B cell (primary cell): ENCODE measurements around the gene KCND3. TPM values are rescaled to one million over a fixed set of nuclear protein-coding genes. Genes with fewer than 3 reads are reported as not detected.

Source experiments
- ATAC-seq: fragments of 200-7000 bp; cut with Tn5 transposase; one replicate; pipeline ENCODE4 v1.10.0; 2021; ENCODE audit warnings: low read depth, mild to moderate bottlenecking, moderate number of reproducible peaks, moderate library complexity
- CTCF ChIA-PET: fragments of 350-600 bp; sonication (Branson Sonifier 250); formaldehyde crosslinking; loops from one replicate; lab custom pipeline; 2021; ENCODE audit warnings: antibody characterized with exemption, inconsistent platforms; lab: Charles Lee
- POLR2A ChIA-PET: fragments of 350-600 bp; sonication (Branson Sonifier 250); formaldehyde crosslinking; loops from one replicate; lab custom pipeline; 2021; ENCODE audit warnings: antibody characterized with exemption; lab: Charles Lee
- DNase-seq: peaks from one replicate; pipeline ENCODE4 v3.0.0; 2013
- H2AFZ ChIP-seq: 2 replicates; pipeline ENCODE4 v1.6.1; 2012; ENCODE audit warnings: mild to moderate bottlenecking, low read depth, low read length; ENCODE audit not compliant: insufficient read depth, poor library complexity, severe bottlenecking
- H3K27ac ChIP-seq, 2 donors: 1 replicate in 1 of 2; 2 replicates in 1 of 2; pipeline ENCODE4 v1.5.1; 2012 to 2013; ENCODE audit warnings: low read length in 2 of 2, mild to moderate bottlenecking in 2 of 2, moderate library complexity in 1 of 2
- H3K27me3 ChIP-seq, 4 experiments: fragments of 200-600 bp in 1 of 4; sonication (generic) in 1 of 4; replicated peaks in 1 of 4; 1 replicate in 2 of 4; 2 replicates in 2 of 4; pipeline versions ENCODE4 v1.6.1 to v1.7.0; 2013 to 2016; ENCODE audit warnings: low read length in 3 of 4, mild to moderate bottlenecking in 2 of 4, mixed read lengths in 1 of 4, moderate library complexity in 1 of 4; ENCODE audit not compliant: insufficient read depth in 4 of 4, control insufficient read depth in 3 of 4; ENCODE audit errors: control extremely low read depth in 1 of 4
- H3K36me3 ChIP-seq, 2 experiments: replicated peaks in 1 of 2; 1 replicate in 1 of 2; 2 replicates in 1 of 2; pipeline versions ENCODE4 v1.6.1 to v1.7.1; 2013; ENCODE audit warnings: low read length in 1 of 2; ENCODE audit not compliant: insufficient read depth in 2 of 2, control insufficient read depth in 1 of 2; ENCODE audit errors: control extremely low read depth in 1 of 2, extremely low read depth in 1 of 2
- H3K4me1 ChIP-seq, 2 donors: fragments of 200-600 bp in 1 of 2; sonication (generic) in 1 of 2; 1 replicate in 1 of 2; 2 replicates in 1 of 2; pipeline versions ENCODE4 v1.5.1 to v1.6.1; 2013 to 2017; ENCODE audit warnings: low read length in 2 of 2; ENCODE audit not compliant: control insufficient read depth in 2 of 2, insufficient read depth in 2 of 2
- H3K4me2 ChIP-seq: replicated peaks from 2 replicates; pipeline ENCODE3; 2012; ENCODE audit warnings: mild to moderate bottlenecking, low read depth, low read length; ENCODE audit not compliant: poor library complexity, severe bottlenecking
- H3K4me3 ChIP-seq, 5 experiments: fragments of 200-600 bp in 1 of 5; sonication (generic) in 1 of 5; 1 replicate in 3 of 5; 2 replicates in 2 of 5; pipeline versions ENCODE4 v1.5.1 to v1.7.0; 2011 to 2016; ENCODE audit warnings: low read length in 4 of 5, mild to moderate bottlenecking in 4 of 5, low read depth in 2 of 5, control low read depth in 1 of 5, moderate library complexity in 1 of 5; ENCODE audit not compliant: insufficient read depth in 1 of 5; ENCODE audit errors: control extremely low read depth in 1 of 5, extremely low read depth in 1 of 5
- H3K79me2 ChIP-seq: fragments of 200-600 bp; sonication (generic); one replicate; pipeline ENCODE4 v1.6.0; 2016; ENCODE audit warnings: low read length; ENCODE audit not compliant: control insufficient read depth, insufficient read depth
- H3K9ac ChIP-seq: fragments of 200-600 bp; sonication (generic); 2 replicates; pipeline ENCODE4 v1.6.1; 2017; ENCODE audit warnings: mild to moderate bottlenecking, low read length, moderate library complexity
- H3K9me3 ChIP-seq, 3 donors: one replicate each; pipeline versions ENCODE4 v1.6.1 to v1.7.1; 2013; ENCODE audit warnings: low read length in 2 of 3; ENCODE audit not compliant: control insufficient read depth in 2 of 3, insufficient read depth in 1 of 3; ENCODE audit errors: control extremely low read depth in 1 of 3
- H4K20me1 ChIP-seq: 2 replicates; pipeline ENCODE4 v1.6.0; 2012; ENCODE audit warnings: mild to moderate bottlenecking, low read length; ENCODE audit not compliant: insufficient read depth, control insufficient read depth, poor library complexity, severe bottlenecking
- H3K27ac Mint-ChIP-seq: one replicate; pipeline ENCODE4 v1.8.0; 2021; ENCODE audit warnings: mixed read lengths
- H3K27me3 Mint-ChIP-seq: one replicate; pipeline ENCODE4 v1.8.0; 2021; ENCODE audit warnings: mixed read lengths
- H3K4me1 Mint-ChIP-seq: one replicate; pipeline ENCODE4 v1.8.0; 2021; ENCODE audit warnings: mixed read lengths
- H3K4me3 Mint-ChIP-seq: one replicate; pipeline ENCODE4 v1.8.0; 2021; ENCODE audit warnings: mixed read lengths
- H3K9me3 Mint-ChIP-seq: one replicate; pipeline ENCODE4 v1.8.0; 2022; ENCODE audit warnings: mixed read lengths; ENCODE audit not compliant: insufficient read depth
- EZH2 ChIP-seq: IDR thresholded peaks from 2 replicates; pipeline ENCODE4 v1.6.1; 2012; ENCODE audit warnings: borderline replicate concordance, low read depth, mild to moderate bottlenecking, moderate library complexity, low read length; ENCODE audit not compliant: insufficient read depth, poor library complexity, severe bottlenecking
- WGBS: methylation state at CpG from one replicate; pipeline ENCODE4 v1.1.5; 2013; ENCODE audit warnings: missing lambda C conversion rate; ENCODE audit not compliant: insufficient coverage; 5-methylcytosine and 5-hydroxymethylcytosine counted together
- intact Hi-C: fragments of 100-400 bp; cut with micrococcal nuclease; formaldehyde crosslinking; loops from one replicate; pipeline ENCODE4 v1.10.0; 2022
- polyA plus RNA-seq: library from polyadenylated mRNA; depleted of rRNA; stranded (reverse); fragments of >200 nt; gene quantifications from 2 replicates; pipeline ENCODE4 v1.2.3, GENCODE V29; 2012
- total RNA-seq, 2 donors: library from RNA; stranded (reverse); fragments of 120-200 nt in 1 of 2; gene quantifications; 1 replicate in 1 of 2; 2 replicates in 1 of 2; pipeline versions ENCODE4 v1.2.3 to v1.2.4, GENCODE V29; 2013 to 2022
- TF ChIP-seq, protein P1 (sequence below): fragments of 200-600 bp; IDR thresholded peaks from one replicate; pipeline ENCODE4 v1.8.0; 2022; ENCODE audit warnings: antibody characterized with exemption, mild to moderate bottlenecking

The KCND3 gene
- total and polyA plus RNA-seq, 2 donors (not counting 1 experiment from before 2014, with no cell fraction given): 0.07 TPM; not detected in 1

GRCh38 chr1:111882559-111882958 is 106.9 kb downstream of the KCND3 start:
- peaks cover 51% of the 10 kb centered on the region for H3K27me3 Mint-ChIP-seq
- H3K9me3 Mint-ChIP-seq: no peaks in the 10 kb centered on the region

More at GRCh38 chr1:111882559-111882958, 106.9 kb downstream of the KCND3 start:
- H3K9me3 ChIP-seq: no peaks in the 10 kb centered on the region
- POLR2A ChIA-PET: no interaction called here
- H3K36me3 ChIP-seq: no peaks in the 10 kb centered on the region
- Mint-ChIP-seq H3K4me3 (no peak overlapping the region), H3K4me1 (peaks cover 15% of the 10 kb centered on the region), H3K27ac (no peak overlapping the region)
- H3K27ac ChIP-seq: no peak overlapping the region
- TF ChIP-seq, protein P1, sequence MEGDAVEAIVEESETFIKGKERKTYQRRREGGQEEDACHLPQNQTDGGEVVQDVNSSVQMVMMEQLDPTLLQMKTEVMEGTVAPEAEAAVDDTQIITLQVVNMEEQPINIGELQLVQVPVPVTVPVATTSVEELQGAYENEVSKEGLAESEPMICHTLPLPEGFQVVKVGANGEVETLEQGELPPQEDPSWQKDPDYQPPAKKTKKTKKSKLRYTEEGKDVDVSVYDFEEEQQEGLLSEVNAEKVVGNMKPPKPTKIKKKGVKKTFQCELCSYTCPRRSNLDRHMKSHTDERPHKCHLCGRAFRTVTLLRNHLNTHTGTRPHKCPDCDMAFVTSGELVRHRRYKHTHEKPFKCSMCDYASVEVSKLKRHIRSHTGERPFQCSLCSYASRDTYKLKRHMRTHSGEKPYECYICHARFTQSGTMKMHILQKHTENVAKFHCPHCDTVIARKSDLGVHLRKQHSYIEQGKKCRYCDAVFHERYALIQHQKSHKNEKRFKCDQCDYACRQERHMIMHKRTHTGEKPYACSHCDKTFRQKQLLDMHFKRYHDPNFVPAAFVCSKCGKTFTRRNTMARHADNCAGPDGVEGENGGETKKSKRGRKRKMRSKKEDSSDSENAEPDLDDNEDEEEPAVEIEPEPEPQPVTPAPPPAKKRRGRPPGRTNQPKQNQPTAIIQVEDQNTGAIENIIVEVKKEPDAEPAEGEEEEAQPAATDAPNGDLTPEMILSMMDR: no peak
- no peak for TF ChIP-seq EZH2
- H3K79me2 ChIP-seq: no peaks in the 10 kb centered on the region
- intact Hi-C loops: no loop called here
- ATAC-seq (no peak), DNase-seq (no peak)
- H3K4me1 ChIP-seq: peaks cover 19 to 20% of the 10 kb centered on the region in 2 donors
- H3K9ac ChIP-seq: no peak overlapping the region
- H3K4me2 ChIP-seq: no peak overlapping the region
- no peak overlapping the region for H2AFZ ChIP-seq
- 80% methylated on average over 3 of the region's 6 CpGs for WGBS
- CTCF ChIA-PET: no interaction called here
- peaks cover 0 to 5% (median 0%) of the 10 kb centered on the region in 4 experiments for H3K27me3 ChIP-seq
- H4K20me1 ChIP-seq: no peaks in the 10 kb centered on the region
- no peak overlapping the region for H3K4me3 ChIP-seq
